B cell (primary cell): Measurements from ENCODE around the gene GPR18. TPM values are rescaled to one million over a fixed set of nuclear protein-coding genes. Genes with fewer than 3 reads are reported as not detected.

Experiments
- ATAC-seq: fragments of 200-7000 bp; cut with Tn5 transposase; one replicate; pipeline ENCODE4 v1.10.0; 2021; ENCODE audit warnings: low read depth, mild to moderate bottlenecking, moderate number of reproducible peaks, moderate library complexity
- CTCF ChIA-PET: fragments of 350-600 bp; sonication (Branson Sonifier 250); formaldehyde crosslinking; loops from one replicate; lab custom pipeline; 2021; ENCODE audit warnings: antibody characterized with exemption, inconsistent platforms; lab: Charles Lee
- POLR2A ChIA-PET: fragments of 350-600 bp; sonication (Branson Sonifier 250); formaldehyde crosslinking; loops from one replicate; lab custom pipeline; 2021; ENCODE audit warnings: antibody characterized with exemption; lab: Charles Lee
- DNase-seq: peaks from one replicate; pipeline ENCODE4 v3.0.0; 2013
- H2AFZ ChIP-seq: 2 replicates; pipeline ENCODE4 v1.6.1; 2012; ENCODE audit warnings: mild to moderate bottlenecking, low read depth, low read length; ENCODE audit not compliant: insufficient read depth, poor library complexity, severe bottlenecking
- H3K27ac ChIP-seq, 2 donors: 1 replicate in 1 of 2; 2 replicates in 1 of 2; pipeline ENCODE4 v1.5.1; 2012 to 2013; ENCODE audit warnings: low read length in 2 of 2, mild to moderate bottlenecking in 2 of 2, moderate library complexity in 1 of 2
- H3K27me3 ChIP-seq, 4 experiments: fragments of 200-600 bp in 1 of 4; sonication (generic) in 1 of 4; replicated peaks in 1 of 4; 1 replicate in 2 of 4; 2 replicates in 2 of 4; pipeline versions ENCODE4 v1.6.1 to v1.7.0; 2013 to 2016; ENCODE audit warnings: low read length in 3 of 4, mild to moderate bottlenecking in 2 of 4, mixed read lengths in 1 of 4, moderate library complexity in 1 of 4; ENCODE audit not compliant: insufficient read depth in 4 of 4, control insufficient read depth in 3 of 4; ENCODE audit errors: control extremely low read depth in 1 of 4
- H3K36me3 ChIP-seq, 2 experiments: replicated peaks in 1 of 2; 1 replicate in 1 of 2; 2 replicates in 1 of 2; pipeline versions ENCODE4 v1.6.1 to v1.7.1; 2013; ENCODE audit warnings: low read length in 1 of 2; ENCODE audit not compliant: insufficient read depth in 2 of 2, control insufficient read depth in 1 of 2; ENCODE audit errors: control extremely low read depth in 1 of 2, extremely low read depth in 1 of 2
- H3K4me1 ChIP-seq, 2 donors: fragments of 200-600 bp in 1 of 2; sonication (generic) in 1 of 2; 1 replicate in 1 of 2; 2 replicates in 1 of 2; pipeline versions ENCODE4 v1.5.1 to v1.6.1; 2013 to 2017; ENCODE audit warnings: low read length in 2 of 2; ENCODE audit not compliant: control insufficient read depth in 2 of 2, insufficient read depth in 2 of 2
- H3K4me2 ChIP-seq: replicated peaks from 2 replicates; pipeline ENCODE3; 2012; ENCODE audit warnings: mild to moderate bottlenecking, low read depth, low read length; ENCODE audit not compliant: poor library complexity, severe bottlenecking
- H3K4me3 ChIP-seq, 5 experiments: fragments of 200-600 bp in 1 of 5; sonication (generic) in 1 of 5; 1 replicate in 3 of 5; 2 replicates in 2 of 5; pipeline versions ENCODE4 v1.5.1 to v1.7.0; 2011 to 2016; ENCODE audit warnings: low read length in 4 of 5, mild to moderate bottlenecking in 4 of 5, low read depth in 2 of 5, control low read depth in 1 of 5, moderate library complexity in 1 of 5; ENCODE audit not compliant: insufficient read depth in 1 of 5; ENCODE audit errors: control extremely low read depth in 1 of 5, extremely low read depth in 1 of 5
- H3K79me2 ChIP-seq: fragments of 200-600 bp; sonication (generic); one replicate; pipeline ENCODE4 v1.6.0; 2016; ENCODE audit warnings: low read length; ENCODE audit not compliant: control insufficient read depth, insufficient read depth
- H3K9ac ChIP-seq: fragments of 200-600 bp; sonication (generic); 2 replicates; pipeline ENCODE4 v1.6.1; 2017; ENCODE audit warnings: mild to moderate bottlenecking, low read length, moderate library complexity
- H3K9me3 ChIP-seq, 3 donors: one replicate each; pipeline versions ENCODE4 v1.6.1 to v1.7.1; 2013; ENCODE audit warnings: low read length in 2 of 3; ENCODE audit not compliant: control insufficient read depth in 2 of 3, insufficient read depth in 1 of 3; ENCODE audit errors: control extremely low read depth in 1 of 3
- H4K20me1 ChIP-seq: 2 replicates; pipeline ENCODE4 v1.6.0; 2012; ENCODE audit warnings: mild to moderate bottlenecking, low read length; ENCODE audit not compliant: insufficient read depth, control insufficient read depth, poor library complexity, severe bottlenecking
- H3K27ac Mint-ChIP-seq: one replicate; pipeline ENCODE4 v1.8.0; 2021; ENCODE audit warnings: mixed read lengths
- H3K27me3 Mint-ChIP-seq: one replicate; pipeline ENCODE4 v1.8.0; 2021; ENCODE audit warnings: mixed read lengths
- H3K4me1 Mint-ChIP-seq: one replicate; pipeline ENCODE4 v1.8.0; 2021; ENCODE audit warnings: mixed read lengths
- H3K4me3 Mint-ChIP-seq: one replicate; pipeline ENCODE4 v1.8.0; 2021; ENCODE audit warnings: mixed read lengths
- H3K9me3 Mint-ChIP-seq: one replicate; pipeline ENCODE4 v1.8.0; 2022; ENCODE audit warnings: mixed read lengths; ENCODE audit not compliant: insufficient read depth
- EZH2 ChIP-seq: IDR thresholded peaks from 2 replicates; pipeline ENCODE4 v1.6.1; 2012; ENCODE audit warnings: borderline replicate concordance, low read depth, mild to moderate bottlenecking, moderate library complexity, low read length; ENCODE audit not compliant: insufficient read depth, poor library complexity, severe bottlenecking
- WGBS: methylation state at CpG from one replicate; pipeline ENCODE4 v1.1.5; 2013; ENCODE audit warnings: missing lambda C conversion rate; ENCODE audit not compliant: insufficient coverage; 5-methylcytosine and 5-hydroxymethylcytosine counted together
- intact Hi-C: fragments of 100-400 bp; cut with micrococcal nuclease; formaldehyde crosslinking; loops from one replicate; pipeline ENCODE4 v1.10.0; 2022
- polyA plus RNA-seq: library from polyadenylated mRNA; depleted of rRNA; stranded (reverse); fragments of >200 nt; gene quantifications from 2 replicates; pipeline ENCODE4 v1.2.3, GENCODE V29; 2012
- total RNA-seq, 2 donors: library from RNA; stranded (reverse); fragments of 120-200 nt in 1 of 2; gene quantifications; 1 replicate in 1 of 2; 2 replicates in 1 of 2; pipeline versions ENCODE4 v1.2.3 to v1.2.4, GENCODE V29; 2013 to 2022
- TF ChIP-seq, protein P1 (sequence below): fragments of 200-600 bp; IDR thresholded peaks from one replicate; pipeline ENCODE4 v1.8.0; 2022; ENCODE audit warnings: antibody characterized with exemption, mild to moderate bottlenecking

The GPR18 gene
- total and polyA plus RNA-seq, 2 donors (not counting 1 experiment from before 2014, with no cell fraction given), result 19.1 to 54.8 TPM

DNA sequence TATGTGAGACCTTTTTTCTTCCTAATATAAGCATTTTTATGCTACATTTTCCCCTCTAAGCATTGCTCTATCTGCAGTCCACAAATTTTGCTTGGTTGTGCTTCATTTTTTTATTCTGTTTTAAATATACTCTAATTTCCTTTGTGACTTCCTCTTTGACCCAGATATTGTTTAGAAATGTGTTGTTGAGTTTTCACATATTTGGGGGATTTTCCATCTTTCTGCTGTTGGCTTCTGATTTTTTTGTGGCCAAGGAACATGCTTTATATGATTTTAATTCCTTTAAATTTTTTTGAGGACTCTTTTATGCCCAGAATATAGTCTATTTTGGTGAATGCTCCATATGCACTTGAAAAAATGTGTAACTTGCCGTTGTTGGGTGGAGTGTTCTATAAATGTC lies 34.6 kb downstream of the GPR18 start:
- intact Hi-C loops, result no loop called here
- CTCF ChIA-PET, result interaction anchor here (0.9 to 1.3 kb wide), 2 partner anchors 9 to 47 kb away, joined by 3 read pairs; no protein-coding TSS in a partner anchor
- Mint-ChIP-seq H3K4me3 (peak overlapping the region; percentile 2), H3K27ac (no peak overlapping the region), H3K9me3 (no peaks in the 10 kb centered on the region), H3K27me3 (no peaks in the 10 kb centered on the region), H3K4me1 (peaks cover 85% of the 10 kb centered on the region)
- Histone ChIP-seq H3K36me3 (peaks cover 1 to 10% of the 10 kb centered on the region in 2 experiments), H3K4me1 (peaks cover 76 to 91% of the 10 kb centered on the region in 2 donors), H3K27ac (no peak overlapping the region), H3K27me3 (no peaks in the 10 kb centered on the region), H3K79me2 (peaks cover 98% of the 10 kb centered on the region), H4K20me1 (peaks cover 65% of the 10 kb centered on the region), H3K4me2 (peak overlapping the region; percentile 55), H3K9me3 (no peaks in the 10 kb centered on the region), H3K4me3 (peak overlapping the region in 1 of 5 experiments; percentile 19), H2AFZ (no peak overlapping the region), H3K9ac (peak overlapping the region; percentile 13)
- no peak for ATAC-seq
- no peak for TF ChIP-seq EZH2
- TF ChIP-seq, protein P1, sequence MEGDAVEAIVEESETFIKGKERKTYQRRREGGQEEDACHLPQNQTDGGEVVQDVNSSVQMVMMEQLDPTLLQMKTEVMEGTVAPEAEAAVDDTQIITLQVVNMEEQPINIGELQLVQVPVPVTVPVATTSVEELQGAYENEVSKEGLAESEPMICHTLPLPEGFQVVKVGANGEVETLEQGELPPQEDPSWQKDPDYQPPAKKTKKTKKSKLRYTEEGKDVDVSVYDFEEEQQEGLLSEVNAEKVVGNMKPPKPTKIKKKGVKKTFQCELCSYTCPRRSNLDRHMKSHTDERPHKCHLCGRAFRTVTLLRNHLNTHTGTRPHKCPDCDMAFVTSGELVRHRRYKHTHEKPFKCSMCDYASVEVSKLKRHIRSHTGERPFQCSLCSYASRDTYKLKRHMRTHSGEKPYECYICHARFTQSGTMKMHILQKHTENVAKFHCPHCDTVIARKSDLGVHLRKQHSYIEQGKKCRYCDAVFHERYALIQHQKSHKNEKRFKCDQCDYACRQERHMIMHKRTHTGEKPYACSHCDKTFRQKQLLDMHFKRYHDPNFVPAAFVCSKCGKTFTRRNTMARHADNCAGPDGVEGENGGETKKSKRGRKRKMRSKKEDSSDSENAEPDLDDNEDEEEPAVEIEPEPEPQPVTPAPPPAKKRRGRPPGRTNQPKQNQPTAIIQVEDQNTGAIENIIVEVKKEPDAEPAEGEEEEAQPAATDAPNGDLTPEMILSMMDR, result no peak
- no peak for DNase-seq
- WGBS, result no CpG with 5 or more reads among the region's 1 CpG
- POLR2A ChIA-PET, result interaction anchor here (1.0 kb wide), 1 partner anchor 33 kb away, joined by 4 read pairs; no protein-coding TSS in a partner anchor

DNA sequence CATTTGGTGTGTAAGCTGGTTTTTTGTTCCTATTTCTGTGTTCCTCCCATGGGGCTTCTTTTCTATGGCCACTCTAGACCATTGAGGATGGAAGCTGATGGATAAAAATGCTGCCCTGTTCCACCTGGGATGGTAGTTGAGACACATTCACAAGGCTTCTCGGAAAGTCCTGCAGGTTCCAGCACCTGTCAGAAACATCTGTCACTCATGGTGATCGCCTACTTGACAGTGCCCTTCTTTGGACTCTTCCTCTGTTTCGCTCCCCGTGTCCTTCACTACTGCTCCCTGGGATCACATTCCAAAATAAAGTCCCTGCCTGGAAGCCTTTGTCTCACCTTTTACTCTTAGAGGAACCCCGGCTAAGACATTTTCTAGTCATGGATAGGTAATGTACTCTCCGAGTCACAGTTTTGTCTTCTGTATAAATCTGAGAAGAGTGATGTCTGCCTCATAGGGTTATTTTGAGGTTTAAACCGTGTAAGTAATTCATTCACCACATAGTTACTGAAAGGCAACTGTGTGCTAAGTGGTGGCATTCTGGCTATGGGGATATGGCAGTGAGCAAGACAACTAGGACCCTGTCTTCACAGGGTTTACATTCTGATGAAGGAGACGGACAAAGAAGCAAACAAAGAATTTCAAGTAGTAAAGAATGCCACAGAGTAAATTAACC lies 36.5 kb downstream of the GPR18 start:
- Histone ChIP-seq H3K79me2 (peaks cover 99% of the 10 kb centered on the region), H3K27me3 (no peaks in the 10 kb centered on the region), H3K4me1 (peaks cover 74 to 90% of the 10 kb centered on the region in 2 donors), H3K9me3 (no peaks in the 10 kb centered on the region), H3K4me2 (peak overlapping the region; percentile 17), H3K4me3 (no peak overlapping the region), H3K36me3 (peaks cover 1 to 12% of the 10 kb centered on the region in 2 experiments), H2AFZ (no peak overlapping the region), H4K20me1 (peaks cover 81% of the 10 kb centered on the region), H3K27ac (no peak overlapping the region), H3K9ac (no peak overlapping the region)
- Mint-ChIP-seq H3K9me3 (no peaks in the 10 kb centered on the region), H3K4me1 (peaks cover 87% of the 10 kb centered on the region), H3K4me3 (peak overlapping the region; percentile 10), H3K27me3 (no peaks in the 10 kb centered on the region), H3K27ac (no peak overlapping the region)
- no peak for TF ChIP-seq EZH2
- TF ChIP-seq, protein P1, result no peak
- CTCF ChIA-PET, result interaction anchor here (0.7 to 1.4 kb wide), 3 partner anchors 25 to 45 kb away, joined by 3 read pairs; no protein-coding TSS in a partner anchor
- POLR2A ChIA-PET, result no interaction called here
- intact Hi-C loops, result no loop called here
- ATAC-seq (no peak), DNase-seq (no peak)
- WGBS, result 97% methylated on average over 7 of the region's 8 CpGs
